SK-N-MC (cell line): ENCODE results near the gene RAB40B.

Experiments used
- EZH2 ChIP-seq: fragments of 200-600 bp; sonication (generic); IDR thresholded peaks from one replicate; pipeline ENCODE4 v1.6.1; 2017; ENCODE audit warnings: antibody characterized with exemption
- POLR2AphosphoS5 ChIP-seq: IDR thresholded peaks from 2 replicates; pipeline ENCODE4 v1.6.1; 2012; ENCODE audit warnings: mild to moderate bottlenecking, low read depth, low read length, borderline replicate concordance

DNA sequence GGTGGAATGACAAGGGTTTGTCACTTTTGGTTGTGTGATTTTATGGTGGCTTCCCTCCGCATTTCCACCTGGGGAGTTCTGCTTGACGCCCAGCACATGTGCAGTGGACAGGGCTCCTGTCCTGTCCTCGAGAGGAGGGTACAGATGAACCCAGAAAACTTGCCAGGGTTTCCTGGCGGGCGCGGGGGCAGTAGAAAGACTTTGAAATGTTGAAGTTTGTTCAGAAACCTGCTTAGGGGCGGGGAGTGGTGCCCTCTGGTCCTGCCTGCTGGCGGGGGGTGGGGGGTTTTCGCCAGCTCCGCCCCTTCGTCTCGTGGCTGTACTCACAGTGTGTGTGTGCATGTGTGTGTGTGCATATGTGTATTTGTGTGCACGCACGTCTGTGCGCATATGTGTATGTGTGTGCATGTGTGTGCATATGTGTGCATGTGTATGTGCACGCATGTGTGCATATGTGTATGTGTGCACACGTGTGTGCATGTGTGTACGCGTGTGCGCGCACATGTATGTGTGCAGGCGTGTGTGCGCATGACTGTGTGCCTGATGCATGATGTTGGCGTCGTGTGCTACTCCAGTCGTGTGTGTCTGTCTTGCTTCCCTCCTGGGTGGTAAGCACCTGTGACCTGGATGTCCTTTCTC lies 24.8 kb upstream of the RAB40B start:
- no peak for TF ChIP-seq EZH2
- TF ChIP-seq POLR2AphosphoS5, result no peak
